ENCODE results near the gene SEPTIN7.

Gene SEPTIN7

GRCh38 chr7:35787925-35788324 is 12.9 kb upstream of the SEPTIN7 start:
- Histone ChIP-seq H3K4me1 (ENCODE audit: control insufficient read depth, insufficient read depth, low read length, unreplicated experiment) (no peaks in the 10 kb centered on the region), H3K36me3 (ENCODE audit: insufficient read depth, low read length) (no peaks in the 10 kb centered on the region)

GRCh38 chr7:35792472-35792871 is 8.4 kb upstream of the SEPTIN7 start:
- H3K4me1 ChIP-seq (ENCODE audit: control insufficient read depth, insufficient read depth, low read length, unreplicated experiment), result no peaks in the 10 kb centered on the region
- H3K79me2 ChIP-seq (ENCODE audit: control insufficient read depth, insufficient read depth, low read length, unreplicated experiment), result no peaks in the 10 kb centered on the region
- no peak overlapping the region for H2AFZ ChIP-seq (ENCODE audit: low read length, unreplicated experiment)
- H3K4me3 ChIP-seq (ENCODE audit: low read depth, low read length), result no peak overlapping the region
- H3K27me3 ChIP-seq (ENCODE audit: insufficient read depth, low read length), result no peaks in the 10 kb centered on the region
- no peak overlapping the region for H3K27ac ChIP-seq (ENCODE audit: low read depth, low read length)
- no peaks in the 10 kb centered on the region for H3K36me3 ChIP-seq (ENCODE audit: insufficient read depth, low read length)

More at GRCh38 chr7:35787925-35788324, 12.9 kb upstream of the SEPTIN7 start:
- H3K27me3 ChIP-seq (ENCODE audit: insufficient read depth, low read length), result no peaks in the 10 kb centered on the region
- H3K79me2 ChIP-seq (ENCODE audit: control insufficient read depth, insufficient read depth, low read length, unreplicated experiment), result no peaks in the 10 kb centered on the region
- no peak overlapping the region for H3K27ac ChIP-seq (ENCODE audit: low read depth, low read length)
- no peak overlapping the region for H2AFZ ChIP-seq (ENCODE audit: low read length, unreplicated experiment)
- no peak overlapping the region for H3K4me3 ChIP-seq (ENCODE audit: low read depth, low read length)

- Histone ChIP-seq H3K27ac (ENCODE audit: low read depth, low read length) (no peak overlapping the region), H3K36me3 (ENCODE audit: insufficient read depth, low read length) (no peaks in the 10 kb centered on the region), H3K4me3 (ENCODE audit: low read depth, low read length) (no peak overlapping the region), H3K27me3 (ENCODE audit: insufficient read depth, low read length) (no peaks in the 10 kb centered on the region), H3K79me2 (ENCODE audit: control insufficient read depth, insufficient read depth, low read length, unreplicated experiment) (no peaks in the 10 kb centered on the region), H3K4me1 (ENCODE audit: control insufficient read depth, insufficient read depth, low read length, unreplicated experiment) (no peaks in the 10 kb centered on the region), H2AFZ (ENCODE audit: low read length, unreplicated experiment) (no peak overlapping the region)
These were observed 7.9 kb upstream of the SEPTIN7 start for GRCh38 chr7:35792873-35793489.

GRCh38 chr7:35797311-35797710 is 3.5 kb upstream of the SEPTIN7 start:
- no peaks in the 10 kb centered on the region for H3K27me3 ChIP-seq (ENCODE audit: insufficient read depth, low read length)
- H3K4me3 ChIP-seq (ENCODE audit: low read depth, low read length), result no peak overlapping the region
- H3K27ac ChIP-seq (ENCODE audit: low read depth, low read length), result no peak overlapping the region
- peaks cover 12% of the 10 kb centered on the region for H3K79me2 ChIP-seq (ENCODE audit: control insufficient read depth, insufficient read depth, low read length, unreplicated experiment)
- no peak overlapping the region for H2AFZ ChIP-seq (ENCODE audit: low read length, unreplicated experiment)
- no peaks in the 10 kb centered on the region for H3K4me1 ChIP-seq (ENCODE audit: control insufficient read depth, insufficient read depth, low read length, unreplicated experiment)
- no peaks in the 10 kb centered on the region for H3K36me3 ChIP-seq (ENCODE audit: insufficient read depth, low read length)

GRCh38 chr7:35799846-35800717 is 775 bp upstream of the SEPTIN7 start:
- Histone ChIP-seq H3K36me3 (ENCODE audit: insufficient read depth, low read length) (no peaks in the 10 kb centered on the region), H3K4me3 (ENCODE audit: low read depth, low read length) (peak overlapping the region; percentile 89), H3K27ac (ENCODE audit: low read depth, low read length) (peak overlapping the region; percentile 96), H3K79me2 (ENCODE audit: control insufficient read depth, insufficient read depth, low read length, unreplicated experiment) (peaks cover 40% of the 10 kb centered on the region), H3K4me1 (ENCODE audit: control insufficient read depth, insufficient read depth, low read length, unreplicated experiment) (peaks cover 20% of the 10 kb centered on the region), H3K27me3 (ENCODE audit: insufficient read depth, low read length) (no peaks in the 10 kb centered on the region), H2AFZ (ENCODE audit: low read length, unreplicated experiment) (peak overlapping the region; percentile 70)

GRCh38 chr7:35801392-35802101 is 690 bp downstream of the SEPTIN7 start:
- no peaks in the 10 kb centered on the region for H3K27me3 ChIP-seq (ENCODE audit: insufficient read depth, low read length)
- H3K36me3 ChIP-seq (ENCODE audit: insufficient read depth, low read length), result no peaks in the 10 kb centered on the region
- H3K27ac ChIP-seq (ENCODE audit: low read depth, low read length), result peak overlapping the region; percentile 96
- H3K79me2 ChIP-seq (ENCODE audit: control insufficient read depth, insufficient read depth, low read length, unreplicated experiment), result peaks cover 55% of the 10 kb centered on the region
- peaks cover 20% of the 10 kb centered on the region for H3K4me1 ChIP-seq (ENCODE audit: control insufficient read depth, insufficient read depth, low read length, unreplicated experiment)
- peak overlapping the region; percentile 89 for H3K4me3 ChIP-seq (ENCODE audit: low read depth, low read length)
- peak overlapping the region; percentile 68 for H2AFZ ChIP-seq (ENCODE audit: low read length, unreplicated experiment)

- no peaks in the 10 kb centered on the region for H3K36me3 ChIP-seq (ENCODE audit: insufficient read depth, low read length)
- H3K79me2 ChIP-seq (ENCODE audit: control insufficient read depth, insufficient read depth, low read length, unreplicated experiment), result peaks cover 60% of the 10 kb centered on the region
- peaks cover 20% of the 10 kb centered on the region for H3K4me1 ChIP-seq (ENCODE audit: control insufficient read depth, insufficient read depth, low read length, unreplicated experiment)
- H3K4me3 ChIP-seq (ENCODE audit: low read depth, low read length), result peak overlapping the region; percentile 89
- no peak overlapping the region for H2AFZ ChIP-seq (ENCODE audit: low read length, unreplicated experiment)
- H3K27me3 ChIP-seq (ENCODE audit: insufficient read depth, low read length), result no peaks in the 10 kb centered on the region
- peak overlapping the region; percentile 96 for H3K27ac ChIP-seq (ENCODE audit: low read depth, low read length)
These were observed 1.2 kb downstream of the SEPTIN7 start for GRCh38 chr7:35802102-35802466.

GRCh38 chr7:35802649-35803048 is 1.8 kb downstream of the SEPTIN7 start:
- Histone ChIP-seq H3K27me3 (ENCODE audit: insufficient read depth, low read length) (no peaks in the 10 kb centered on the region), H3K36me3 (ENCODE audit: insufficient read depth, low read length) (no peaks in the 10 kb centered on the region), H3K27ac (ENCODE audit: low read depth, low read length) (peak overlapping the region; percentile 96), H2AFZ (ENCODE audit: low read length, unreplicated experiment) (no peak overlapping the region), H3K4me1 (ENCODE audit: control insufficient read depth, insufficient read depth, low read length, unreplicated experiment) (peaks cover 20% of the 10 kb centered on the region), H3K79me2 (ENCODE audit: control insufficient read depth, insufficient read depth, low read length, unreplicated experiment) (peaks cover 62% of the 10 kb centered on the region), H3K4me3 (ENCODE audit: low read depth, low read length) (peak overlapping the region; percentile 89)

GRCh38 chr7:35804231-35804970 is 3.5 kb downstream of the SEPTIN7 start:
- Histone ChIP-seq H3K4me1 (ENCODE audit: control insufficient read depth, insufficient read depth, low read length, unreplicated experiment) (peaks cover 20% of the 10 kb centered on the region), H3K4me3 (ENCODE audit: low read depth, low read length) (no peak overlapping the region), H3K79me2 (ENCODE audit: control insufficient read depth, insufficient read depth, low read length, unreplicated experiment) (peaks cover 80% of the 10 kb centered on the region), H2AFZ (ENCODE audit: low read length, unreplicated experiment) (no peak overlapping the region), H3K27me3 (ENCODE audit: insufficient read depth, low read length) (no peaks in the 10 kb centered on the region), H3K27ac (ENCODE audit: low read depth, low read length) (no peak overlapping the region), H3K36me3 (ENCODE audit: insufficient read depth, low read length) (peaks cover 11% of the 10 kb centered on the region; the same call in 1 of the 2 replicates)

- Histone ChIP-seq H3K4me1 (ENCODE audit: control insufficient read depth, insufficient read depth, low read length, unreplicated experiment) (peaks cover 20% of the 10 kb centered on the region), H3K27ac (ENCODE audit: low read depth, low read length) (no peak overlapping the region), H3K79me2 (ENCODE audit: control insufficient read depth, insufficient read depth, low read length, unreplicated experiment) (peaks cover 89% of the 10 kb centered on the region), H3K36me3 (ENCODE audit: insufficient read depth, low read length) (peaks cover 11% of the 10 kb centered on the region; the same call in 1 of the 2 replicates), H3K4me3 (ENCODE audit: low read depth, low read length) (no peak overlapping the region), H3K27me3 (ENCODE audit: insufficient read depth, low read length) (no peaks in the 10 kb centered on the region), H2AFZ (ENCODE audit: low read length, unreplicated experiment) (no peak overlapping the region)
These were observed 5.0 kb downstream of the SEPTIN7 start for GRCh38 chr7:35805876-35806275.

Measured in ACC112 (cell line).